K562 (cell line): ENCODE data around the gene MATR3. TPM values are rescaled to one million over a fixed set of nuclear protein-coding genes. Genes with fewer than 3 reads are reported as not detected.
"Not testable (repeated sequence)": the region's sequence is repeated elsewhere in the genome, so short reads cannot be mapped to it uniquely, and the experiment has no call there.

Experiments
- ATAC-seq: fragments of 200-7000 bp; cut with Tn5 transposase; 3 replicates; pipeline ENCODE4 v1.9.1; 2020; ENCODE audit warnings: moderate library complexity
- BruUV-seq: library from RNA; stranded (reverse); fragments of 400-500 nt; replicated peaks from 2 replicates; lab custom pipeline; 2021; lab: Mats Ljungman, UMichigan
- CTCF ChIA-PET: fragments of 300-600 bp; formaldehyde crosslinking; extraction: SDS; loops from one replicate; lab custom pipeline; 2021; ENCODE audit warnings: low intra/inter-chr PET ratio; lab: Yijun Ruan, JAX
- POLR2A ChIA-PET: fragments of 300-600, 350-650 bp; sonication (Branson Sonifier 250); formaldehyde crosslinking; extraction: SDS; loops from one replicate; lab custom pipeline; 2021; ENCODE audit warnings: antibody characterized with exemption, inconsistent platforms; lab: Yijun Ruan, JAX
- DNase-seq, 4 experiments: peaks; one replicate each; pipeline versions ENCODE4 v3.0.0 to v3.0.0-alpha.2; 2011 to 2018; ENCODE audit warnings: low spot score in 3 of 4, mixed read lengths in 3 of 4; ENCODE audit errors: extremely low read depth in 1 of 4
- FAIRE-seq: peaks from 2 replicates; lab custom pipeline; 2011; peaks lifted over from hg19 to GRCh38; lab: Jason Lieb, UNC
- H2AFZ ChIP-seq: 2 replicates; pipeline ENCODE4 v1.6.0; 2011; ENCODE audit warnings: low read depth, low read length, control low read depth, inconsistent platforms
- H3K27ac ChIP-seq: fragments of 200-600 bp; 3 replicates; pipeline ENCODE4 v1.8.0; 2011; ENCODE audit warnings: low read depth, mild to moderate bottlenecking, control low read depth, inconsistent platforms, low read length, moderate library complexity, mixed read lengths; ENCODE audit errors: extremely low read depth
- H3K27me3 ChIP-seq, 2 experiments: fragments of 300-600 bp in 1 of 2; 2 replicates in 1 of 2; 3 replicates in 1 of 2; pipeline versions ENCODE4 v1.6.0 to v1.8.0; 2011; ENCODE audit warnings: inconsistent platforms in 2 of 2, low read length in 2 of 2, mild to moderate bottlenecking in 1 of 2, mixed read lengths in 1 of 2, moderate library complexity in 1 of 2; ENCODE audit not compliant: control insufficient read depth in 2 of 2, insufficient read depth in 2 of 2
- H3K36me3 ChIP-seq: fragments of 300-600 bp; 3 replicates; pipeline ENCODE4 v1.8.0; 2011; ENCODE audit warnings: mild to moderate bottlenecking, low read length, inconsistent platforms; ENCODE audit not compliant: control insufficient read depth, insufficient read depth
- H3K4me1 ChIP-seq, 2 experiments: fragments of 200-600 bp in 1 of 2; replicated peaks in 1 of 2; 2 replicates in 1 of 2; 3 replicates in 1 of 2; pipeline versions ENCODE4 v1.5.1 to v1.8.0; 2011; ENCODE audit warnings: inconsistent platforms in 2 of 2, low read length in 2 of 2, mild to moderate bottlenecking in 1 of 2, mixed read lengths in 1 of 2, moderate library complexity in 1 of 2; ENCODE audit not compliant: control insufficient read depth in 2 of 2, insufficient read depth in 2 of 2
- H3K4me2 ChIP-seq: 2 replicates; pipeline ENCODE4 v1.6.1; 2011; ENCODE audit warnings: low read length, control low read depth, inconsistent platforms, mixed read lengths; ENCODE audit not compliant: insufficient read depth
- H3K4me3 ChIP-seq: fragments of 200-600 bp; sonication (generic), shearing (Covaris generic); 2 replicates; pipeline ENCODE4 v1.5.1; 2016; ENCODE audit warnings: control low read depth, inconsistent platforms
- H3K79me2 ChIP-seq: fragments of 200-600 bp; 3 replicates; pipeline ENCODE4 v1.8.0; 2011; ENCODE audit warnings: low read length, inconsistent platforms; ENCODE audit not compliant: control insufficient read depth, insufficient read depth
- H3K9ac ChIP-seq, 2 experiments: 2 replicates each; pipeline versions ENCODE4 v1.6.0 to v1.6.1; 2011; ENCODE audit warnings: low read depth in 2 of 2, low read length in 2 of 2, control low read depth in 1 of 2, inconsistent platforms in 1 of 2, mild to moderate bottlenecking in 1 of 2, mixed read lengths in 1 of 2; ENCODE audit not compliant: insufficient read depth in 1 of 2
- H3K9me1 ChIP-seq: one replicate; pipeline ENCODE4 v1.6.0; 2011; ENCODE audit warnings: inconsistent platforms, mild to moderate bottlenecking, low read length, moderate library complexity; ENCODE audit not compliant: control insufficient read depth, insufficient read depth
- H3K9me3 ChIP-seq: replicated peaks from 2 replicates; pipeline ENCODE4 v1.5.1; 2011; ENCODE audit warnings: low read depth, low read length, inconsistent platforms; ENCODE audit not compliant: control insufficient read depth, insufficient read depth
- H4K20me1 ChIP-seq: replicated peaks from 2 replicates; pipeline ENCODE4 v1.6.1; 2011; ENCODE audit warnings: low read length, inconsistent platforms, mixed read lengths; ENCODE audit not compliant: control insufficient read depth, insufficient read depth
- CBX5 ChIP-seq: IDR thresholded peaks from 2 replicates; pipeline ENCODE4 v1.6.1; 2014; ENCODE audit warnings: low read depth, borderline replicate concordance
- FOXK2 ChIP-seq, 2 experiments: fragments of 450-650 bp; IDR thresholded peaks in 1 of 2; conservative IDR thresholded peaks in 1 of 2; 2 replicates each; pipeline ENCODE4 v1.6.1; 2016; ENCODE audit warnings: low read depth in 2 of 2, mild to moderate bottlenecking in 1 of 2
- FUS ChIP-seq: fragments of 200-400 bp; formaldehyde crosslinking; optimal IDR thresholded peaks from 2 replicates; pipeline ENCODE3; 2017; ENCODE audit warnings: low read depth, low read length
- HNRNPUL1 ChIP-seq: fragments of 200-400 bp; formaldehyde crosslinking; IDR thresholded peaks from 2 replicates; pipeline ENCODE4 v1.6.1; 2017; ENCODE audit warnings: low read length
- NR1H2 ChIP-seq: sonication (generic); formaldehyde crosslinking; IDR thresholded peaks from 2 replicates; pipeline ENCODE4 v1.4.0; 2020; ENCODE audit warnings: mild to moderate bottlenecking, missing genetic modification reagents
- TEAD4 ChIP-seq, 2 experiments: sonication (generic) in 1 of 2; formaldehyde crosslinking in 1 of 2; IDR thresholded peaks; 2 replicates each; pipeline versions ENCODE4 v1.6.1 to v1.8.0; 2012 to 2022; ENCODE audit warnings: borderline replicate concordance in 1 of 2, inconsistent platforms in 1 of 2, low read length in 1 of 2, mild to moderate bottlenecking in 1 of 2, missing genetic modification reagents in 1 of 2
- ZNF408 ChIP-seq: fragments of 250-450 bp; sonication (Bioruptor Pico); IDR thresholded peaks from 2 replicates; pipeline ENCODE4 v1.4.0; 2020; ENCODE audit warnings: low read depth, mild to moderate bottlenecking, moderate library complexity
- WGBS: fragments of 100-300 bp; shearing (Covaris generic); methylation state at CpG from one replicate; pipeline ENCODE4 v1.1.6; 2016; ENCODE audit warnings: low coverage, mixed read lengths; ENCODE audit not compliant: insufficient coverage; ENCODE audit errors: missing lambda C conversion rate; 5-methylcytosine and 5-hydroxymethylcytosine counted together
- in situ Hi-C: fragments of 300-500 bp; cut with MboI; formaldehyde crosslinking; loops from 4 replicates; pipeline ENCODE4 v1.15.0; 2018; ENCODE audit warnings: inconsistent platforms, mixed read lengths
- intact Hi-C: fragments of 100-400 bp; cut with micrococcal nuclease; formaldehyde crosslinking; loops from 2 replicates; pipeline ENCODE4 v1.14.2; 2022
- polyA plus RNA-seq, 8 experiments: library from polyadenylated mRNA; depleted of rRNA in 4 of 8; stranded (reverse) in 5 of 8; unstranded in 3 of 8; fragments of >200 nt; fragmentation: Nextera tagmentation in 2 of 8; fragmentation: Illumina TruSeq in 1 of 8; extraction: Ambion mirVana in 2 of 8; extraction: Trizol in 1 of 8; gene quantifications; 2 replicates each; pipeline versions ENCODE4 v1.2.1 to v1.2.3, GENCODE V29; 2011 to 2014; ENCODE audit warnings: inconsistent platforms in 1 of 8, missing spikeins in 1 of 8
- total RNA-seq, 7 experiments: library from RNA; depleted of rRNA in 6 of 7; stranded (reverse); fragments of >200 nt in 6 of 7; fragmentation: Illumina TruSeq in 2 of 7; extraction: Trizol in 2 of 7; gene quantifications; 2 replicates each; pipeline versions ENCODE4 v1.2.1 to v1.2.3, GENCODE V29; 2011 to 2021; ENCODE audit warnings: low replicate concordance in 1 of 7
- TF ChIP-seq, protein P1 (sequence below): sonication (generic); formaldehyde crosslinking; IDR thresholded peaks from 2 replicates; pipeline ENCODE4 v1.8.1; 2022; ENCODE audit warnings: missing genetic modification reagents
- TF ChIP-seq, protein P2 (sequence below): fragments of 250-450 bp; sonication (Bioruptor Pico); IDR thresholded peaks from 2 replicates; pipeline ENCODE4 v1.9.0; 2021; ENCODE audit warnings: mild to moderate bottlenecking

The MATR3 gene
- total and polyA plus RNA-seq, 9 of the 15 experiments (the other 6 are each of a cell fraction or from before 2014, with no cell fraction given) = 150 to 425 (median 263) TPM

DNA sequence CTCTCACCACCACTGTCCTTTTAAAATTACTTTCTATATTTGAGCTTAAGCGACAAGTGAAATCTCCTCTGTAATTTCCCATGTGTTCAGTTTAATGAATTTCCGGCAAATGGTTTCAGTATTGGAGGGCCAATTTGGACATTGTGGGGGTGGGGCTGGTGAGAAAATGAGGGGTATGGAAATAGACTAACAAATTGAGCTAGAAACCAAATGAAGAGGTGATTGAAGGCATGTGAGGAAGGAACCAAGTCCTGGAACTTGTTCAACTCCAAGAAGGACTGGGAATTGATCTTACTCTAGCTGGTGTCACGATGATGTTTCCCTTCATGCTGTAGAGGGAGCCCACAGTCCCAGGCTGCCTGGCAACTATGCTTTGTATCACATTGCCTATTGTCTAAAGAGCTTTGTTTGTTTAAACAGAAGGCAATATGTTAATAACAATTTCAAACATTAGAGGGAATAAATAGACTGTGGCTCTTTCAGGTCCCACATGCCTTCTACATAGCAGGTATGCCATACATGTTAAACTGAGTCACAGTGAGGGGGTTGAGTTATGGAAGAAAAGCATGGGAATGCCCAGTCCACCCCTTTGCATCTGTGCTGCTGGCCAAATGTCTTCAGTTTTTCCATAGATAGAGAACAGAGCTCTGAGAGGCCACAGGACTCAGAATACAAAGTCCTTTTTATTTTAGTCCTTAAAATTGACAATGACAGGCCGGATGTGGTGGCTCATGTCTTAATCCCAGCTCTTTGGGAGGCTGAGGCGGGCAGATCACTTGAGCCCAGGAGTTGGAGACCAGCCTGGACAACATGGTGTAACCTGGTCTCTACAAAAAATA lies 25.0 kb upstream of the MATR3 start (continued):
- TF ChIP-seq FOXK2 (conservative IDR thresholded peaks at IDR 0.05 in 1 of 2, IDR thresholded peaks at IDR 0.05 in 1 of 2; ENCODE audit: low read depth in 2 of 2) = no peak
- TF ChIP-seq NR1H2 (CRISPR knock-in tag) = no peak
- TF ChIP-seq, protein P1, sequence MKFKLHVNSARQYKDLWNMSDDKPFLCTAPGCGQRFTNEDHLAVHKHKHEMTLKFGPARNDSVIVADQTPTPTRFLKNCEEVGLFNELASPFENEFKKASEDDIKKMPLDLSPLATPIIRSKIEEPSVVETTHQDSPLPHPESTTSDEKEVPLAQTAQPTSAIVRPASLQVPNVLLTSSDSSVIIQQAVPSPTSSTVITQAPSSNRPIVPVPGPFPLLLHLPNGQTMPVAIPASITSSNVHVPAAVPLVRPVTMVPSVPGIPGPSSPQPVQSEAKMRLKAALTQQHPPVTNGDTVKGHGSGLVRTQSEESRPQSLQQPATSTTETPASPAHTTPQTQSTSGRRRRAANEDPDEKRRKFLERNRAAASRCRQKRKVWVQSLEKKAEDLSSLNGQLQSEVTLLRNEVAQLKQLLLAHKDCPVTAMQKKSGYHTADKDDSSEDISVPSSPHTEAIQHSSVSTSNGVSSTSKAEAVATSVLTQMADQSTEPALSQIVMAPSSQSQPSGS = no peak
- TF ChIP-seq FUS = no peak
- no peak for TF ChIP-seq ZNF408 (CRISPR knock-in tag)
- no peak for TF ChIP-seq HNRNPUL1
- TF ChIP-seq, protein P2, sequence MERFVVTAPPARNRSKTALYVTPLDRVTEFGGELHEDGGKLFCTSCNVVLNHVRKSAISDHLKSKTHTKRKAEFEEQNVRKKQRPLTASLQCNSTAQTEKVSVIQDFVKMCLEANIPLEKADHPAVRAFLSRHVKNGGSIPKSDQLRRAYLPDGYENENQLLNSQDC (CRISPR knock-in tag) = no peak
- TF ChIP-seq CBX5 = no peak
- TF ChIP-seq TEAD4 (IDR thresholded peaks at IDR 0.05; ENCODE audit: low read length) = no peak
- no peak for TF ChIP-seq TEAD4 (CRISPR knock-in tag; IDR thresholded peaks at IDR 0.05; ENCODE audit: borderline replicate concordance)

DNA sequence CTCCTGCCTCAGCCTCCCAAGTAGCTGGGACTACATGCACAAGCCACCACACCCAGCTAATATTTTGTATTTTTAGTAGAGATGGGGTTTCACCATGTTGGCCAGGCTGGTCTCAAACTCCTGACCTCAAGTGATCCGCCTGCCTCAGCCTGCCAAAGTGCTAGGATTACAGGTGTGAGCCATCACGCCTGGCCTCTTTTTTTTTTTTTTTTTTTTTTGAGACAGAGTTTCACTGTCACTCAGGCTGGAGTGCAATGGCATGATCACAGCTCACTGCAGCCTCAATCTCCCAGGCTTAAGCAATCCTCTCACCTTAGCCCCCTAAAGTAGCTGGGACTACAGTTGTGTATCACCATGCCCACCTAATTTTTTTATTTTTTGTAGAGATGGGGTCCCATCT lies 22.8 kb upstream of the MATR3 start:
- H3K4me1 ChIP-seq = peaks cover 12 to 45% of the 10 kb centered on the region in 2 experiments
- H2AFZ ChIP-seq = peak overlapping the region; percentile 76
- CTCF ChIA-PET, H3K9me3 ChIP-seq, H3K4me2 ChIP-seq, H3K4me3 ChIP-seq, DNase-seq, in situ Hi-C loops, H3K9me1 ChIP-seq, FAIRE-seq, BruUV-seq, H4K20me1 ChIP-seq, H3K36me3 ChIP-seq, H3K27me3 ChIP-seq, ATAC-seq: not testable (repeated sequence)
- intact Hi-C loops = loop anchor here (5.0 kb wide), 1 partner anchor 72 kb away; the partner anchor contains the start of gene PAIP2
- POLR2A ChIA-PET = interaction anchor here (0.6 to 2.1 kb wide), 4 partner anchors 16 to 728 kb away, joined by 3 to 7 read pairs (median 3); partner anchors contain the start of gene ETF1
- H3K9ac ChIP-seq = peak overlapping the region in 1 of 2 experiments; percentile 18; a peak in 2 of 4 replicates
- peak overlapping the region; percentile 52 for H3K27ac ChIP-seq
- H3K79me2 ChIP-seq = peaks cover 32% of the 10 kb centered on the region
- no CpG with 5 or more reads among the region's 2 CpGs for WGBS
